HG03060 (cell line): ENCODE measurements around the gene TIMM29.

Experiments
- ATAC-seq: cut with Tn5 transposase; IDR thresholded peaks from one replicate; pipeline ENCODE4 v1.9.1; 2021; ENCODE audit warnings: low read depth, moderate number of reproducible peaks; ENCODE audit not compliant: unreplicated experiment

Gene TIMM29

GRCh38 chr19:10911579-10912363 lies 16.8 kb upstream of the TIMM29 start:
- ATAC-seq = no peak

GRCh38 chr19:10912619-10913018 lies 16.0 kb upstream of the TIMM29 start:
- ATAC-seq = no peak

- no peak for ATAC-seq
Measured at GRCh38 chr19:10913716-10914340, 14.8 kb upstream of the TIMM29 start.

- ATAC-seq = no peak
Measured at GRCh38 chr19:10915130-10916091, 13.2 kb upstream of the TIMM29 start.

DNA sequence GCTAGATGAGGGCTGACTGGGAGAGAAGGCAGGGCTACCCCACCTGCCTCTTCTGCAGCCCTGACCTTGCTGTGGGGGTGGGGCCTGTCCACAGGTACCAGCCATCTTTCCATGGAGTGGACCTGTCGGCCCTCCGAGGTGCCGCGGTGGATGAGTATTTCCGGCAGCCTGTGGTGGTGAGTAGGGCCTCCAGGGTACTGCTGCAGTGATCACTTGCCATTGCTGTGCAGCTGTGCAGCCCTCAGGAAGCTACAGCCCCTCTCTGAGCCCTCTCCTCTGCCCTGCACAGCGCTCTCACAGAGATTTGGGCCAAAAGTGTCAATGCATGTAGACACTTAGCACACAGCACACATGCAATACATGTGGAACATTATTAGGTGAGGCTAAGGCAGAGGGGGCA lies 12.0 kb upstream of the TIMM29 start:
- no peak for ATAC-seq

DNA sequence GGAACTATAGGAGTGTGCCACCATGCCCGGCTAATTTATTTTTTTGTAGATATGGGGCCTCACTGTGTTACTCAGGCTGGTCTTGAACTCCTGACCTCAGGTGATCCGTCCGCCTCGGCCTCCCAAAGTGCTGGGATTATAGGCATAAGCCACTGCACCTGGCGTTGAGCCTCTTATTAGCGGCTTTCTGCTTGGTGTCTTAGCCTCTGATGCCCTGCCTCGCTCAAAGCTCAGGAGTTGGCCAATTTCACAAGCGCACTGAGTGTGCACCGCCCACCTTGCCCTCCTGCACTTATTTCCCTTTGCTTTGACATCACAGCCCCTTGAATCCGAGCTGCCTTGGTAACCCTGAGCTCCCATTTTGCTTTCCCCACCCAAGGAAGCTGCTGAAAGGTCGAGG lies 10.3 kb upstream of the TIMM29 start:
- ATAC-seq = no peak

DNA sequence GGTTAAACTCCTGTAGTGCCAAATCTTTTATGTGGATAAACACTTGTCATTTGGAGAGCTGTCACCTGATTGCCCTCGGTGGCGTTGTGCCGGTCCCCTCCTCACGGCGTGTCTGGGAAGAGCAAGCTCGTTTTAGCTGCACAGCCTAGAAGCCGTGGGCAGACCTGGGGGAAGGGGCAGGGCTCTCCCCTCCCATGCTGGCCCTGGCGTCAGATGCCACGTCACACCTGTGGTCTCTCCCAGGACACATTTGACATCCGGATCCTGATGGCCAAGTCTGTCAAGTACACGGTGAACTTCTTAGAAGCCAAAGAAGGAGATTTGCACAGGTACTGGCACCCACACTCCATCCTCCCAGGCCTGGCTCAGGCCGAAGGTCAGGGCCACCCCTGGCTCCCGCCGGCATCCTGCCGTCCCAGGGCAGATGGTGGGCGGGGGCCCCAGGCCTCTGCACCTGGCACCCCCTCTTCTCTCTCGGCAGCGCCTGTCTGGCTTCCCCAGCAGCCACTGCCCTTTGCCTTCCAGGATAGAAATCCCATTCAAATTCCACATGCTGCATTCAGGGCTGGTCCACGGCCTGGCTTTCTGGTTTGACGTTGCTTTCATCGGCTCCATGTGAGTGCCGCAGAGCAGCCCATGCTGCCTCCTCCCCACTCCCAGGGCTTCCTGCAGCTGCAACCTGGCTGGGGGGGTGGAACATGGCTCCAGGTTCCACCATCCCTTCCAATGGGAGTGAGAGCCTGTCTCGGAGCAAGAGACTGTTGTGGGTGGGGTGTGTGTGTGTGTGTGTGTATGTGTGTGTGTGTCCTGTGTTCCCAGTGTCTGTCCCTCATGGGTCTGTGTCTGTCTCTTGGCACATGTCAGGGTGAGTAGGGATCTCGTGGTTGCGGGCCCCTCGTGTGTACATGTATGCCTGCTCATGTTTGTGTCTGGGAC lies 9.0 kb upstream of the TIMM29 start:
- no peak for ATAC-seq

DNA sequence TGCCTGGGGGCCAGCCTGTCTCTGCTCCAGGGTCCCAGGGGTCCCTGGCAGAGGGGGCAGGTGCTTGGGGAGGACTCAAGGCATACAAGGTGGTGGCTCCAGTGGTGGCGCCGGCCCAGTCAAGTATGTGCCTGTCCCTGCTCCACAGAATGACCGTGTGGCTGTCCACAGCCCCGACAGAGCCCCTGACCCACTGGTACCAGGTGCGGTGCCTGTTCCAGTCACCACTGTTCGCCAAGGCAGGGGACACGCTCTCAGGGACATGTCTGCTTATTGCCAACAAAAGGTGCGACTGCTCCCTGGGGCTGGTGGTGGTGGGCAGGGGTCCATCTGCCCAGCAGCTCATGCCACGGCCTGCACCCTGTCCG lies 8.3 kb upstream of the TIMM29 start:
- ATAC-seq = no peak

- ATAC-seq = no peak
Measured at GRCh38 chr19:10920781-10921180, 7.8 kb upstream of the TIMM29 start.

- ATAC-seq = no peak
Measured at GRCh38 chr19:10921199-10921909, 7.3 kb upstream of the TIMM29 start.

GRCh38 chr19:10921910-10922637 lies 6.5 kb upstream of the TIMM29 start:
- no peak for ATAC-seq

DNA sequence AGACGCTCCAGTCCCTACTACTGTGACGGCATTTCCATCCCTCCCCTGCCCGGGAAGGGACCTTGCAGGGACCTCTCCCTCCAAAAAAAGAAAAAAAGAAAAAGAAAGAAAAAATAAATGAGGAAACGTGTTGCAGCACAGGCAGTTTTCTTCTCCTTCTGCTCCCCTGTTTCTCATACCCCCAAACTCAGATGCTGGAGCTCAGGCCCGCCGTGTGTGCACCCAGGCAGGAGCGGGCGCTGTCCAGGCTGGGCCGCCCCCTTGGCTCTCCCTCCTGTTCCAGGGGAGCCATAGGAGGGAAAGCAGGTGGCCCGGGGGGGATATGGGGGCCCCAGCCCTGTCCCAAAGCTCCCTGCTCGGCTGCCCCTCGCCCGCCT lies 6.0 kb upstream of the TIMM29 start:
- no peak for ATAC-seq

DNA sequence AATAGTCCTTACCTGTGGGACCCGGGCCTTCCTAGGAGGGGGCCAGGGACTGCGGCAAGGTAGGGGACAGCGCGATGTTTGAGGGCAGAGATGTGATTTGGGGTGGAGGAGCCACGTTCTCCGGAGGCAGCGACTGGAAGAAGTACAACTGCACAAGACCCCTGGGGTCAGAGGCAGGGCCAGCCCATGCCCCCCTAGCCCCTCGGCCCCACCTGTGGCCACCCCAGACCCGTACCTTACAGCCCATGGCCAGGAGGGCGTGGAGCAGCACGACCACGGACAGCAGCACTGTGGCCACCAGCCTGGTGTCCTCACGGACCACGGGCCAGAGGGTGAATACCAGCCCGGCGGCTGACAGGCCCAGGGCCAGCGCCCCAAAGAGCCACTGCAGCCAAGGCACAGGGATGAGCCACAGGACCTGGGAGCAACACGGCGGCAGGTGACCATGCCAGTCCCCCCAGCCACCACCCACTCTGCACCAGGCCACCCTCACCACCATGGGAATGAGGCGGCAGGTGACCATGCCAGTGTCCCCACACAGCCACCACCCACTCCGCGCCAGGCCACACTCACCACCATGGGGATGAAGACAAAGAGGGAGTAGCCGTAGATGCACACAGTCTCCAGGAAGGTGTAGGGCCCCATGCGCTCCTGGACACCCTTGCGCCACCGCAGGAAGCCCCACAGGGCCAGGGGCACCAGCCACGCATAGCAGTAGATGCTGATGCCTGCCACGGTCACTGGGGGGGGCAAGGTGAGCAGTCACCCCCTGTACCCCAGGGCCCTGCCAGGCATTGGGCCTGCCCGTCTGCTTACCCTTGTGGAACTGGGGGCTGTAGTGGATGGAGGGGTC lies 5.1 kb upstream of the TIMM29 start:
- ATAC-seq = no peak

GRCh38 chr19:10924597-10924996 lies 4.0 kb upstream of the TIMM29 start:
- no peak for ATAC-seq

GRCh38 chr19:10927730-10928562 lies 665 bp upstream of the TIMM29 start:
- ATAC-seq = no peak

- ATAC-seq = no peak
Measured at GRCh38 chr19:10929402-10929794, 787 bp downstream of the TIMM29 start.

DNA sequence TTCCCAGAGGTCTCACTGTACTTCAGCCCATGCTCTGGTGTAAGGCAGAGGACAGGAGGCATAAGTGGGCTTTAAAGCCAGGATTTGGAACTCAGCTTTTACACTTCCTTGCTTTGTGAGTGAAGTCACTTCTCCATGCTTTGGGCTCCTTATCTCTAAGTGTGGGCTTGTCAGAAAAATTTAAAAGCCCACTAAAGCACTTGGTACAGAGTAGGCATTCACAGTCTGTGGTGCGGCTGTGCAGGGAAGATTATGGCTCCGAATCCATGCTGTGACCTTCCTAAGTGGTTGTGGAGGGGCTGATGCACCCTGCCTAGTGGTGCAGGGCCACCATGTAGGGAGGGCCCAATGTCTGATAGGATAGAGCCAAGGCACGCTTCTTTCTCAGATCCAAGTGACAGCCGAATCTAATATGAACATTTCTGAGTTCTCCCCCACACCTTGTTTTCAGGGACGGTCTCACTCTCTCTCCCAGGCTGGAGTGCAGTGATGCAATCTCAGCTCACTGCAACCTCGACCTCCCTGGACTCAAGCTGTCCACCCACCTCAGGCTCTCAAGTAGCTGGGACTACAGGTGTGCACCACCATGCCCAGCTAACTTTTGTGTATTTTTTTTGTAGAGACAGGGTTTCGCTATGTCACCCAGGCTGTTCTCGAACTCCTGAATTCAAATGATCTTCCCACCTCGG lies 6.9 kb downstream of the TIMM29 start:
- ATAC-seq = no peak
